Activated CD4-positive, alpha-beta T cell treated with anti-CD3 and anti-CD28 coated beads, Interleukin-2, amount 10 ng/mL, durations not matched to agents 7 days and 5 days (primary cell): ENCODE data around the gene SFXN5. TPM values are rescaled to one million over a fixed set of nuclear protein-coding genes. Genes with fewer than 3 reads are reported as not detected.

Experiments used
- CTCF ChIA-PET: fragments of 350-600 bp; sonication (Branson Sonifier 250); formaldehyde crosslinking; loops from one replicate; lab custom pipeline; 2021; ENCODE audit warnings: antibody characterized with exemption; lab: Charles Lee
- POLR2A ChIA-PET: fragments of 350-600 bp; sonication (Branson Sonifier 250); formaldehyde crosslinking; loops from one replicate; lab custom pipeline; 2021; ENCODE audit warnings: antibody characterized with exemption; lab: Charles Lee
- DNase-seq: peaks from one replicate; pipeline ENCODE4 v3.0.0-alpha.2; 2020
- H3K27ac Mint-ChIP-seq: one replicate; pipeline ENCODE4 v1.8.0; 2021; ENCODE audit warnings: mild to moderate bottlenecking, moderate library complexity, mixed read lengths
- H3K27me3 Mint-ChIP-seq: one replicate; pipeline ENCODE4 v1.8.0; 2021; ENCODE audit warnings: mixed read lengths
- H3K36me3 Mint-ChIP-seq: one replicate; pipeline ENCODE4 v1.8.0; 2021; ENCODE audit warnings: low read depth, mixed read lengths
- H3K4me1 Mint-ChIP-seq: one replicate; pipeline ENCODE4 v1.8.0; 2021; ENCODE audit warnings: mixed read lengths
- H3K4me3 Mint-ChIP-seq: one replicate; pipeline ENCODE4 v1.8.0; 2021; ENCODE audit warnings: mild to moderate bottlenecking, moderate library complexity, mixed read lengths
- H3K9me3 Mint-ChIP-seq: one replicate; pipeline ENCODE4 v1.8.0; 2021; ENCODE audit warnings: mixed read lengths
- total RNA-seq, 2 experiments: library from RNA; stranded (reverse); gene quantifications; one replicate each; pipeline ENCODE4 v1.2.3, GENCODE V29; 2021

Gene SFXN5
- total RNA-seq, 2 experiments from 2014 or later: 7.0 to 10.0 TPM

GRCh38 chr2:72921088-72921851, 150.2 kb downstream of the SFXN5 start:
- H3K36me3 Mint-ChIP-seq: no peaks in the 10 kb centered on the region
- no peak overlapping the region for H3K27ac Mint-ChIP-seq
- no peaks in the 10 kb centered on the region for H3K9me3 Mint-ChIP-seq
- peaks cover 66% of the 10 kb centered on the region for H3K27me3 Mint-ChIP-seq
- CTCF ChIA-PET: no interaction called here
- no peak overlapping the region for H3K4me3 Mint-ChIP-seq
- POLR2A ChIA-PET: no interaction called here
- no peak for DNase-seq
- peaks cover 10% of the 10 kb centered on the region for H3K4me1 Mint-ChIP-seq

GRCh38 chr2:72920318-72921087, 151.0 kb downstream of the SFXN5 start:
- H3K27ac Mint-ChIP-seq: no peak overlapping the region
- H3K4me3 Mint-ChIP-seq: peak overlapping the region; percentile 38
- peaks cover 66% of the 10 kb centered on the region for H3K27me3 Mint-ChIP-seq
- peaks cover 11% of the 10 kb centered on the region for H3K4me1 Mint-ChIP-seq
- no peaks in the 10 kb centered on the region for H3K9me3 Mint-ChIP-seq
- DNase-seq: no peak
- ChIA-PET POLR2A (no interaction called here), CTCF (no interaction called here)
- H3K36me3 Mint-ChIP-seq: no peaks in the 10 kb centered on the region

- Mint-ChIP-seq H3K4me3 (peak overlapping the region; percentile 6), H3K27me3 (peaks cover 68% of the 10 kb centered on the region), H3K9me3 (no peaks in the 10 kb centered on the region), H3K27ac (no peak overlapping the region), H3K4me1 (peaks cover 17% of the 10 kb centered on the region), H3K36me3 (no peaks in the 10 kb centered on the region)
- ChIA-PET POLR2A (no interaction called here), CTCF (interaction anchor here (1.1 to 1.8 kb wide), 2 partner anchors 8 to 26 kb away, joined by 3 to 5 read pairs; no protein-coding TSS in a partner anchor)
- DNase-seq: no peak
These were observed 151.8 kb downstream of the SFXN5 start for GRCh38 chr2:72919414-72920317.

- Mint-ChIP-seq H3K27ac (no peak overlapping the region), H3K4me3 (no peak overlapping the region), H3K36me3 (no peaks in the 10 kb centered on the region), H3K9me3 (no peaks in the 10 kb centered on the region), H3K27me3 (peaks cover 74% of the 10 kb centered on the region), H3K4me1 (peaks cover 13% of the 10 kb centered on the region)
- ChIA-PET POLR2A (no interaction called here), CTCF (interaction anchor here (0.9 to 2.1 kb wide), 3 partner anchors 9 to 55 kb away, joined by 4 to 12 read pairs (median 5); no protein-coding TSS in a partner anchor)
- DNase-seq: no peak
These were observed 153.5 kb downstream of the SFXN5 start for GRCh38 chr2:72917877-72918553.

GRCh38 chr2:72917138-72917876, 154.2 kb downstream of the SFXN5 start, which contains the start of gene EMX1:
Gene EMX1, plus strand, starts transcription at chr2:72917519. Its CDS starts 334 bp downstream, at chr2:72917853.
- H3K27ac Mint-ChIP-seq: no peak within 1 kb of the TSS
- peaks cover 13% of the 10 kb centered on the region for H3K4me1 Mint-ChIP-seq
- POLR2A ChIA-PET: no interaction called here
- H3K36me3 Mint-ChIP-seq: no peaks in the 10 kb centered on the region
- peak within 1 kb of the TSS; percentile 54 for H3K4me3 Mint-ChIP-seq
- H3K27me3 Mint-ChIP-seq: peaks cover 73% of the 10 kb centered on the region
- no peaks in the 10 kb centered on the region for H3K9me3 Mint-ChIP-seq
- CTCF ChIA-PET: interaction anchor here (0.9 to 2.1 kb wide), 5 partner anchors 9 to 56 kb away, joined by 3 to 12 read pairs (median 4); no protein-coding TSS in a partner anchor
- DNase-seq: peak; percentile 22

GRCh38 chr2:72916743-72917137, 154.8 kb downstream of the SFXN5 start:
- Mint-ChIP-seq H3K4me3 (peak overlapping the region; percentile 54), H3K36me3 (no peaks in the 10 kb centered on the region), H3K4me1 (peaks cover 13% of the 10 kb centered on the region), H3K27ac (no peak overlapping the region), H3K27me3 (peaks cover 73% of the 10 kb centered on the region), H3K9me3 (no peaks in the 10 kb centered on the region)
- no peak for DNase-seq
- ChIA-PET POLR2A (no interaction called here), CTCF (interaction anchor here (0.9 to 2.1 kb wide), 4 partner anchors 10 to 57 kb away, joined by 3 to 12 read pairs (median 4); no protein-coding TSS in a partner anchor)

- Mint-ChIP-seq H3K36me3 (no peaks in the 10 kb centered on the region), H3K27me3 (peaks cover 73% of the 10 kb centered on the region), H3K4me3 (peak overlapping the region; percentile 49), H3K9me3 (no peaks in the 10 kb centered on the region), H3K4me1 (peaks cover 13% of the 10 kb centered on the region), H3K27ac (no peak overlapping the region)
- CTCF ChIA-PET: interaction anchor here (1.2 to 2.1 kb wide), 4 partner anchors 9 to 34 kb away, joined by 4 to 12 read pairs (median 4); no protein-coding TSS in a partner anchor
- DNase-seq: peak; percentile 18
- POLR2A ChIA-PET: no interaction called here
These were observed 155.4 kb downstream of the SFXN5 start for GRCh38 chr2:72915907-72916742.

GRCh38 chr2:72915320-72915906, 156.1 kb downstream of the SFXN5 start:
- Mint-ChIP-seq H3K9me3 (no peaks in the 10 kb centered on the region), H3K27me3 (peaks cover 76% of the 10 kb centered on the region), H3K4me1 (peaks cover 12% of the 10 kb centered on the region), H3K4me3 (peak overlapping the region; percentile 32), H3K27ac (no peak overlapping the region), H3K36me3 (no peaks in the 10 kb centered on the region)
- no peak for DNase-seq
- ChIA-PET CTCF (interaction anchor here (0.8 to 2.4 kb wide), 4 partner anchors 10 to 262 kb away, joined by 3 to 7 read pairs (median 4); no protein-coding TSS in a partner anchor), POLR2A (no interaction called here)

- POLR2A ChIA-PET: no interaction called here
- Mint-ChIP-seq H3K4me1 (peaks cover 12% of the 10 kb centered on the region), H3K27me3 (peaks cover 79% of the 10 kb centered on the region), H3K9me3 (no peaks in the 10 kb centered on the region), H3K36me3 (no peaks in the 10 kb centered on the region), H3K4me3 (peak overlapping the region; percentile 32), H3K27ac (no peak overlapping the region)
- DNase-seq: no peak
- CTCF ChIA-PET: interaction anchor here (0.8 to 2.4 kb wide), 4 partner anchors 11 to 263 kb away, joined by 3 to 7 read pairs (median 4); no protein-coding TSS in a partner anchor
These were observed 156.8 kb downstream of the SFXN5 start for GRCh38 chr2:72914589-72915319.

- ChIA-PET CTCF (interaction anchor here (2.4 kb wide), 1 partner anchor 21 kb away, joined by 7 read pairs; no protein-coding TSS in a partner anchor), POLR2A (no interaction called here)
- Mint-ChIP-seq H3K9me3 (no peaks in the 10 kb centered on the region), H3K27ac (no peak overlapping the region), H3K27me3 (peaks cover 79% of the 10 kb centered on the region), H3K4me1 (peaks cover 12% of the 10 kb centered on the region), H3K36me3 (no peaks in the 10 kb centered on the region), H3K4me3 (no peak overlapping the region)
- no peak for DNase-seq
These were observed 157.3 kb downstream of the SFXN5 start for GRCh38 chr2:72914206-72914559.
